ENCODE results near the gene S100A12.

S100A12 gene

GRCh38 chr1:153396461-153396860 is 21.0 kb upstream of the S100A12 start:
- DNase-seq, result no peak

GRCh38 chr1:153395776-153396175 is 20.4 kb upstream of the S100A12 start:
- DNase-seq, result no peak

GRCh38 chr1:153395136-153395685 is 19.8 kb upstream of the S100A12 start:
- DNase-seq, result no peak

- DNase-seq, result no peak
These were observed 19.0 kb upstream of the S100A12 start for GRCh38 chr1:153394391-153394790.

- no peak for DNase-seq
These were observed 18.5 kb upstream of the S100A12 start for GRCh38 chr1:153393926-153394325.

GRCh38 chr1:153392822-153393221 is 17.4 kb upstream of the S100A12 start:
- DNase-seq, result no peak

GRCh38 chr1:153392258-153392657 is 16.8 kb upstream of the S100A12 start:
- DNase-seq, result no peak

GRCh38 chr1:153390938-153391710 is 15.7 kb upstream of the S100A12 start, which contains the start of gene S100A8:
TSS of gene S100A8 (minus strand) at chr1:153391073. CDS start at chr1:153390535, 538 bp downstream.
- no peak for DNase-seq

- DNase-seq, result no peak
These were observed 14.8 kb upstream of the S100A12 start for GRCh38 chr1:153389973-153390879.

GRCh38 chr1:153389401-153389800 is 14.0 kb upstream of the S100A12 start:
- DNase-seq, result no peak

GRCh38 chr1:153387785-153388184 is 12.4 kb upstream of the S100A12 start:
- DNase-seq, result no peak

GRCh38 chr1:153387001-153387400 is 11.6 kb upstream of the S100A12 start:
- no peak for DNase-seq

GRCh38 chr1:153386500-153386901 is 11.1 kb upstream of the S100A12 start:
- DNase-seq, result no peak

GRCh38 chr1:153384958-153385580 is 9.6 kb upstream of the S100A12 start:
- no peak for DNase-seq

GRCh38 chr1:153380711-153381110 is 5.3 kb upstream of the S100A12 start:
- DNase-seq, result no peak

- DNase-seq, result no peak
These were observed 4.2 kb upstream of the S100A12 start for GRCh38 chr1:153379591-153379990.

- DNase-seq, result no peak
These were observed 1.4 kb downstream of the S100A12 start for GRCh38 chr1:153374071-153374470.

GRCh38 chr1:153372571-153372970 is 2.9 kb downstream of the S100A12 start:
- DNase-seq, result no peak

GRCh38 chr1:153371231-153371630 is 4.2 kb downstream of the S100A12 start:
- no peak for DNase-seq

GRCh38 chr1:153370146-153370545 is 5.3 kb downstream of the S100A12 start:
- DNase-seq, result no peak

GRCh38 chr1:153368495-153368894 is 6.9 kb downstream of the S100A12 start:
- no peak for DNase-seq

GRCh38 chr1:153367090-153367489 is 8.3 kb downstream of the S100A12 start:
- DNase-seq, result no peak

- no peak for DNase-seq
These were observed 9.2 kb downstream of the S100A12 start for GRCh38 chr1:153366261-153366660.

Measured in NCI-H774 (cell line).